ENCODE measurements around the gene TSPAN3. TPM values are rescaled to one million over a fixed set of nuclear protein-coding genes. Genes with fewer than 3 reads are reported as not detected.

Gene TSPAN3
- total RNA-seq, 1 donor from 2014 or later, result 252 TPM

GRCh38 chr15:77017091-77017660 lies 53.7 kb downstream of the TSPAN3 start:
- peaks cover 4% of the 10 kb centered on the region for H3K27me3 ChIP-seq (ENCODE audit: control insufficient read depth, insufficient read depth, low read length)
- H3K36me3 ChIP-seq (ENCODE audit: control insufficient read depth, insufficient read depth, low read length), result no peaks in the 10 kb centered on the region
- no peak overlapping the region for H3K4me3 ChIP-seq (ENCODE audit: low read depth, low read length)
- TF ChIP-seq, protein P1, sequence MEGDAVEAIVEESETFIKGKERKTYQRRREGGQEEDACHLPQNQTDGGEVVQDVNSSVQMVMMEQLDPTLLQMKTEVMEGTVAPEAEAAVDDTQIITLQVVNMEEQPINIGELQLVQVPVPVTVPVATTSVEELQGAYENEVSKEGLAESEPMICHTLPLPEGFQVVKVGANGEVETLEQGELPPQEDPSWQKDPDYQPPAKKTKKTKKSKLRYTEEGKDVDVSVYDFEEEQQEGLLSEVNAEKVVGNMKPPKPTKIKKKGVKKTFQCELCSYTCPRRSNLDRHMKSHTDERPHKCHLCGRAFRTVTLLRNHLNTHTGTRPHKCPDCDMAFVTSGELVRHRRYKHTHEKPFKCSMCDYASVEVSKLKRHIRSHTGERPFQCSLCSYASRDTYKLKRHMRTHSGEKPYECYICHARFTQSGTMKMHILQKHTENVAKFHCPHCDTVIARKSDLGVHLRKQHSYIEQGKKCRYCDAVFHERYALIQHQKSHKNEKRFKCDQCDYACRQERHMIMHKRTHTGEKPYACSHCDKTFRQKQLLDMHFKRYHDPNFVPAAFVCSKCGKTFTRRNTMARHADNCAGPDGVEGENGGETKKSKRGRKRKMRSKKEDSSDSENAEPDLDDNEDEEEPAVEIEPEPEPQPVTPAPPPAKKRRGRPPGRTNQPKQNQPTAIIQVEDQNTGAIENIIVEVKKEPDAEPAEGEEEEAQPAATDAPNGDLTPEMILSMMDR (IDR thresholded peaks at IDR 0.05; ENCODE audit: insufficient read depth, low read length, poor library complexity, severe bottlenecking), result no peak
- no peak for DNase-seq (ENCODE audit: low read depth)

GRCh38 chr15:77016321-77016695 lies 54.6 kb downstream of the TSPAN3 start:
- no peaks in the 10 kb centered on the region for H3K36me3 ChIP-seq (ENCODE audit: control insufficient read depth, insufficient read depth, low read length)
- H3K4me3 ChIP-seq (ENCODE audit: low read depth, low read length), result no peak overlapping the region
- no peak for DNase-seq (ENCODE audit: low read depth)
- TF ChIP-seq, protein P1 (IDR thresholded peaks at IDR 0.05; ENCODE audit: insufficient read depth, low read length, poor library complexity, severe bottlenecking), result no peak
- peaks cover 4% of the 10 kb centered on the region for H3K27me3 ChIP-seq (ENCODE audit: control insufficient read depth, insufficient read depth, low read length)

DNA sequence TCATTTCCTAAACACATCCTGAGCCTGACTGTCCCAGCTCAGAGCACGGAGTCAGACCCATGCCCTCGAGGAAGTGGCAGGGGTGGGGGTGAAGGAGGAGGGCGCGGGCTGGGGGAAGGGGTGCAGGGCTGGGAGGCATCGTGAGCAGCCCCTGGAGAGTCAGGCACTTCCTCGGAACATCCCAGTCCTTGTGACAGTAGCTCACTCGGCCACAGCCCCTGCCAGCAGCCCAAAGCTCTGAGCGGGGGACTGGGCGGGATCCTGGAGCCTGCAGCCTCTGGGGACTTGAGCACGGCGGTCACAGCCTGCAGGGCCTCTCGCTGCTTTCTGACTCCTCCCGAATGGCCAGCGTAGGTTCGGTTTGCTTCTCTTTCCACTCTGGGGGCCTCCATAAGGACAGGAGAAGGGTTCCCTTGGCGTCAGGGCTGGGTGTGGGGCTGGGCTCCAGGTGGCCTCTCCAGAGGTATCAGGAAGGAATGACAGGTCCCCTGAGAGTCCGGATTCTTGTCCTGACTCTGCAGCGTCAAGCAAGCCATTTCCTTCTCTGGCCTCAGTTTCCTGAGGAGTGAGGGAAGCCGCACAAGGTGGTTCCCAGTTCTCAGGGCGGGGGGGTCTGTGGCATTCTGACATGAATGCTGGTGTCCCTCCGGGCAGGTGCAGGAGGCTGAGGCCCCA lies 55.1 kb downstream of the TSPAN3 start:
- H3K4me3 ChIP-seq (ENCODE audit: low read depth, low read length), result no peak overlapping the region
- TF ChIP-seq, protein P1 (IDR thresholded peaks at IDR 0.05; ENCODE audit: insufficient read depth, low read length, poor library complexity, severe bottlenecking), result no peak

GRCh38 chr15:77014132-77015081 lies 56.5 kb downstream of the TSPAN3 start:
- no peak overlapping the region for H3K4me3 ChIP-seq (ENCODE audit: low read depth, low read length)
- TF ChIP-seq, protein P1 (IDR thresholded peaks at IDR 0.05; ENCODE audit: insufficient read depth, low read length, poor library complexity, severe bottlenecking), result no peak
- no peak for DNase-seq (ENCODE audit: low read depth)
- no peaks in the 10 kb centered on the region for H3K36me3 ChIP-seq (ENCODE audit: control insufficient read depth, insufficient read depth, low read length)
- H3K27me3 ChIP-seq (ENCODE audit: control insufficient read depth, insufficient read depth, low read length), result peaks cover 6% of the 10 kb centered on the region

More for the DNA sequence above, 55.1 kb downstream of the TSPAN3 start:
- Histone ChIP-seq H3K27me3 (ENCODE audit: control insufficient read depth, insufficient read depth, low read length) (peaks cover 4% of the 10 kb centered on the region), H3K36me3 (ENCODE audit: control insufficient read depth, insufficient read depth, low read length) (no peaks in the 10 kb centered on the region)
- no peak for DNase-seq (ENCODE audit: low read depth)

- TF ChIP-seq, protein P1 (IDR thresholded peaks at IDR 0.05; ENCODE audit: insufficient read depth, low read length, poor library complexity, severe bottlenecking), result no peak
- Histone ChIP-seq H3K27me3 (ENCODE audit: control insufficient read depth, insufficient read depth, low read length) (peaks cover 6% of the 10 kb centered on the region), H3K4me3 (ENCODE audit: low read depth, low read length) (no peak overlapping the region), H3K36me3 (ENCODE audit: control insufficient read depth, insufficient read depth, low read length) (no peaks in the 10 kb centered on the region)
- no peak for DNase-seq (ENCODE audit: low read depth)
Measured at GRCh38 chr15:77013776-77014131, 57.2 kb downstream of the TSPAN3 start.
